ENCODE results near the gene RBM20. TPM values are rescaled to one million over a fixed set of nuclear protein-coding genes. Genes with fewer than 3 reads are reported as not detected.

Gene RBM20
- total RNA-seq, 1 experiment from 2014 or later = not detected

GRCh38 chr10:110687400-110687799, 43.3 kb downstream of the RBM20 start:
- Mint-ChIP-seq H3K4me1 (ENCODE audit: low read depth, unreplicated experiment) (no peaks in the 10 kb centered on the region), H3K27me3 (ENCODE audit: unreplicated experiment) (peaks cover 22% of the 10 kb centered on the region), H3K36me3 (ENCODE audit: insufficient read depth, unreplicated experiment) (no peaks in the 10 kb centered on the region), H3K4me3 (ENCODE audit: low read depth, unreplicated experiment) (no peak overlapping the region), H3K9me3 (ENCODE audit: low read depth, unreplicated experiment) (no peaks in the 10 kb centered on the region), H3K27ac (ENCODE audit: unreplicated experiment) (no peak overlapping the region)
- CTCF ChIA-PET = interaction anchor here (0.7 kb wide), 1 partner anchor 125 kb away, joined by 3 read pairs; no protein-coding TSS in a partner anchor
- DNase-seq = no peak
- no TSS peak for BruUV-seq (replicated peaks)
- intact Hi-C loops (cut with micrococcal nuclease; ENCODE audit: unreplicated experiment) = no loop called here
- TF ChIP-seq CTCF (IDR thresholded peaks at IDR 0.05; ENCODE audit: unreplicated experiment) = no peak

DNA sequence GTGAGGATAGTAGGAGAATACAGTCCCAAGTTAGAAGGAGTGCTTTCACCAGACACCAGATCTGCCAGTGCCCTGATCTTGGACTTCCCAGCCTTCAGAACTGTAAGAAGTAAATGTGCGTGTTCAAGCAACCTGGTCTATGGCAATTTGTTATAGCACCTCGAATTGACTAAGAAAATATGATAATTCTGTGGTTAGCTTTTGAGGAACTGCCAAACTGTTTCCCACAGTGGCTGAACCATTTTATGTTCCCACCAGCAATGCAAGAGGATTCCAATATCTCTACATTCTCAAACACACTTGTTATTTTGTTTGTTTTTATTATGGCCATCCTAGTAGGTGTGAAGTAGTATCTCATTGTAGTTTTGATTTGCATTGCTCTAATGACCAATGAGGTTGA, 47.0 kb downstream of the RBM20 start:
- CTCF ChIA-PET = no interaction called here
- Mint-ChIP-seq H3K4me1 (ENCODE audit: low read depth, unreplicated experiment) (no peaks in the 10 kb centered on the region), H3K36me3 (ENCODE audit: insufficient read depth, unreplicated experiment) (no peaks in the 10 kb centered on the region), H3K4me3 (ENCODE audit: low read depth, unreplicated experiment) (no peak overlapping the region), H3K27ac (ENCODE audit: unreplicated experiment) (no peak overlapping the region), H3K27me3 (ENCODE audit: unreplicated experiment) (peaks cover 27% of the 10 kb centered on the region), H3K9me3 (ENCODE audit: low read depth, unreplicated experiment) (peaks cover 2% of the 10 kb centered on the region)
- intact Hi-C loops (cut with micrococcal nuclease; ENCODE audit: unreplicated experiment) = no loop called here
- BruUV-seq (replicated peaks) = no TSS peak
- no peak for TF ChIP-seq CTCF (IDR thresholded peaks at IDR 0.05; ENCODE audit: unreplicated experiment)
- no peak for DNase-seq

GRCh38 chr10:110694263-110694662, 50.1 kb downstream of the RBM20 start:
- H3K4me3 Mint-ChIP-seq (ENCODE audit: low read depth, unreplicated experiment) = no peak overlapping the region
- no TSS peak for BruUV-seq (replicated peaks)
- TF ChIP-seq CTCF (IDR thresholded peaks at IDR 0.05; ENCODE audit: unreplicated experiment) = no peak
- DNase-seq = no peak
- intact Hi-C loops (cut with micrococcal nuclease; ENCODE audit: unreplicated experiment) = no loop called here
- H3K27me3 Mint-ChIP-seq (ENCODE audit: unreplicated experiment) = peaks cover 48% of the 10 kb centered on the region
- no peaks in the 10 kb centered on the region for H3K4me1 Mint-ChIP-seq (ENCODE audit: low read depth, unreplicated experiment)
- no peak overlapping the region for H3K27ac Mint-ChIP-seq (ENCODE audit: unreplicated experiment)
- no peaks in the 10 kb centered on the region for H3K36me3 Mint-ChIP-seq (ENCODE audit: insufficient read depth, unreplicated experiment)
- H3K9me3 Mint-ChIP-seq (ENCODE audit: low read depth, unreplicated experiment) = peaks cover 2% of the 10 kb centered on the region
- CTCF ChIA-PET = no interaction called here

DNA sequence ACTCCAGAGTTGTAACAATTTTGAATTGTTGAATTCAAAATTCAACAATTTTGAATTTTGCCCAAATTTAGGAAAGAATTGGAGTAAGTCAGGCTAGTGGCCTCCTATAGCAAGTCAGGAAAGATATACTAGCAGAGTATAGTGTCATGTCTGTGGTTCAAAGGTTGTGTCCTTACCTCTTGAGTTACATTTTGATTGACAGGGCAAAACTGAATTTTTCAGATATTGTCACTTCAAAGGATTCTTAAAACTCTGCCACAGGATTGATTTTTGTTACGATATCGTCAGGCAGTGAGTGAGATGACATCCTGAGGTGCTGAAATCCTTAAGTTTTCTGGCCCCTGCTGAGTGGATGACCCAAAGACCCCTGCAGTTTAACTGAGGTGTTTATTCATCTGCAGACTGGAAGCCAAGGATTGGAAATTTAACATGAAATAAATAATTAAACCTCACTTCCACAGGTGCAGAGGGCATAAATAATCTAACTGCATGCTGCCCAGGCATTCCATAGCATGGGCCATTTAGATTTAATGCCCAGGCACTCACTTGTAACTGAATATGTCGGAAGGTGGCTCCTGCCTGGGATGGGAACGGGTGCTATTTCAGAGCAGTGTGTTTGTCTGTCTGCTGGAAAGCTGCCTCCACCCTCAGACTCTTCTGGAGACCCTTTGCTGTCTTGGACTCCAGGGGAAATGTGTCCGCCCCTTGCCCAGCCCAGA, 50.8 kb downstream of the RBM20 start:
- Mint-ChIP-seq H3K36me3 (ENCODE audit: insufficient read depth, unreplicated experiment) (no peaks in the 10 kb centered on the region), H3K4me1 (ENCODE audit: low read depth, unreplicated experiment) (no peaks in the 10 kb centered on the region), H3K4me3 (ENCODE audit: low read depth, unreplicated experiment) (no peak overlapping the region), H3K9me3 (ENCODE audit: low read depth, unreplicated experiment) (peaks cover 2% of the 10 kb centered on the region), H3K27me3 (ENCODE audit: unreplicated experiment) (peaks cover 48% of the 10 kb centered on the region), H3K27ac (ENCODE audit: unreplicated experiment) (no peak overlapping the region)
- DNase-seq = no peak
- CTCF ChIA-PET = no interaction called here
- TF ChIP-seq CTCF (IDR thresholded peaks at IDR 0.05; ENCODE audit: unreplicated experiment) = no peak
- intact Hi-C loops (cut with micrococcal nuclease; ENCODE audit: unreplicated experiment) = no loop called here
- no TSS peak for BruUV-seq (replicated peaks)

Data from Calu3 (cell line).